ENCODE measurements around the gene FBXW4.
A peak's percentile ranks its signal among the peaks of the same experiment; 100 is the strongest.

FBXW4 gene

DNA sequence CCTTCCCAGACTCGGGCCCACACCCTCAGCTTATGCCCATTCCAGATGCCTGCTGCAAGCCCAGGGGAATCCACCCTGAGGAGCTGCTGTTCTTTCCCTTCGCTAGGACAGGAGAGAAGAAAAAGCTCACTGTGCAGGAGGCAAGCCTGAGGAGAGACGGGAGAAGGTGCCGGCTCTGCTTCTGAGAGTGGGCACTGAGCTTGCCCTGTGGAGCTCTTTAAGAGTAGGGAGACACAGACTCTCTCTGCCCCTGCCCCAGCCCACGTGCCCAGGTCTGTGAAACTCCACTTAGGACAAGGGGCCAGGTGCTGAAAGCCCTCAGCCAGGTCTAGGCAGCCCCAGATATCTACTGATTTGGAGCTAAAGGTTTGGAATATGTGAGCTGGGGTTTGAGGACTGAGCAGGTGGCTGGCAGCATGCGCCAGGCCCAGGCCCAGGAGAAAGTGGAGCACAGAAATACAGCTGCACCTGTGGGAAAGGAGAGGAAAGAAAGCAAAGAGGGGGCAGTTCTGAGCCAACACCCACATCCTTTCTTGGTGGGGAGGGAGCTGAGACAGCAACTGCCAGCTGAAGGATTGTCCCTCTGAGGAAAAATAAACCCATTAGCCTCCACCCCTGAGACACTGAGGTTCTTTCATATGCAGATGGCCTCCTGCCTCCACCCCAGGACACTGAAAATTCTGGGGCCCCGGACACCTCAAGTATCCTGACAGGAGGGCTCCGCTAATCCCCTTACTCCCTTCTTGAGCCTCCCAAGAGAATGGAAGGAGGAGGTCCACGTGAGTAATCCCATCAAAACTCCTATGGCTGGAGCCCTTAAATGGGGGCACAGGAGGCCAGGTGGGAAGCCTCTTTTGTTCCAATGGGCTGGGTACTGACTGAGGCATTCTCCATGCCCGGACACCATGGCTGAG lies 114.2 kb downstream of the FBXW4 start:
- DNase-seq (ENCODE audit: low spot score), result no peak

DNA sequence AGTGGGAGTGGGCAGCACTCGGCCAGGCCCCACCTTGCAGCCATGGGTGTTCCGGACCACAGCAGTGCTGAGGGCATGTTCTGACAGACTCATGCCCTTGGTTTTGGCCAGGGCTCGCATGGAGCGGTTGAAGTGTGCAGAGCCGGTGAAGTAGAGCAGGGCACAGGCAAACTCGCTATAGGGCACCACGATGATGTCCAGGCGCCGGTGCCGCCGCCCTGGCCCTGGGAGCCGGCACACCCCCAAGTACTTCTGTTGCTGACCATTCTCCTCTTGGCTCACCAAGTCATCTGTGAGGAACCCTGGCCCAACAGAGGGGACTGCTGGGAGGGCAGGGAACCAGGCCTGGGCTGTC lies 115.5 kb downstream of the FBXW4 start:
- no peak for DNase-seq (ENCODE audit: low spot score)

DNA sequence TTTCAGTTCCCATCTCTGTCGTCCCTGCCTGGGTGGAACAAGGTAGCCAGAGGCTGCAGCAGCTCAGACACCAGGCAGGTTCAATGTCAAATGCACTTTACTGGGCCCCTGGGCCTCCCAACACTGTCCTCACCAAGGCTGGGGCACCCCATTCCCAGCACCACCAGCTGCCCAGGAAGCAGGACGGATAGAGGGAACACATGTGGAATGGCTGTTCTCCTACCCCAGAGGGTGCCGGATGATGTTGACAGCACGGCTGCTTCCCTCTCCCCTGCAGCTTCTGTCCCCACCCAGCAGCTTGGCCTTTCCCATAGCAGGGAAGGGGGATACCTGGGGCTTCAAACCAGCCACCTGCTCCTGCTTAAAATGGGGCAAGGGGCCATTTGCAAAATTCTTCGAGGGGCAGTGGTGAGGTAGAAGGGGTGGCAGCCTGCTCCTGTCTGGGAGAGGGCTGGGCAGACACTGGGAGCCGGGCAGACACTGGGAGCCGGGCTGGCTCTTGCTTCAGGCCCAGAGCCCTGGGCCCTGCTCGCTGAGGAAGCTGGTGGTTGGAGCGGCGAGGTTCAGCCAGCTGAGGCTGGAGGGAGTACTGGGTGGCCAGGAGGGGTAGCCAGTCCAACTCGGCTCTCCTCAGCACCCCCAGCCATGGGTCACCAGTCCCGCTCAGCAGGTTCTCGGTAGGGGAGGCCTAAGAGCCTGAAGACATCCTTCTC lies 116.0 kb downstream of the FBXW4 start:
- no peak for DNase-seq (ENCODE audit: low spot score)

DNA sequence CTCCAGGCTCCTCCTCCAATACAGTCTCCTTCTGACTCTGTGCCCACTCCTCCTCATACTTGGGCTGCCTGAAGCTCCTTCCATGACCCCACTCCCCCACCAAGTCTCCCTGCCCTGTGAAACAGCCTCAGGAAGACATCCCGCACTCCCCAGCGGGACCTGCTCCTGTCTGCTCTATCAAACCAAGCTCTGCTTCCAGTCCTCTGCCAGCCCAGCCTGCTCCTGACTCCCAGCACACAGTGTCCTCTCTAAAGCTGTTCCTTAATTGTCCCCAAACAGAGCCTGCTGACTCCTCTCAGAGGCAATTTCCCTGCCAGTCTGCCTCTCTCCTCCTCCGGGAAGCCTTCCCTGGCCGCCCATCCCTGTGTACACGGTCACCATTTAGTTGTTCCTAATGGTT lies 116.8 kb downstream of the FBXW4 start:
- DNase-seq (ENCODE audit: low spot score), result no peak

DNA sequence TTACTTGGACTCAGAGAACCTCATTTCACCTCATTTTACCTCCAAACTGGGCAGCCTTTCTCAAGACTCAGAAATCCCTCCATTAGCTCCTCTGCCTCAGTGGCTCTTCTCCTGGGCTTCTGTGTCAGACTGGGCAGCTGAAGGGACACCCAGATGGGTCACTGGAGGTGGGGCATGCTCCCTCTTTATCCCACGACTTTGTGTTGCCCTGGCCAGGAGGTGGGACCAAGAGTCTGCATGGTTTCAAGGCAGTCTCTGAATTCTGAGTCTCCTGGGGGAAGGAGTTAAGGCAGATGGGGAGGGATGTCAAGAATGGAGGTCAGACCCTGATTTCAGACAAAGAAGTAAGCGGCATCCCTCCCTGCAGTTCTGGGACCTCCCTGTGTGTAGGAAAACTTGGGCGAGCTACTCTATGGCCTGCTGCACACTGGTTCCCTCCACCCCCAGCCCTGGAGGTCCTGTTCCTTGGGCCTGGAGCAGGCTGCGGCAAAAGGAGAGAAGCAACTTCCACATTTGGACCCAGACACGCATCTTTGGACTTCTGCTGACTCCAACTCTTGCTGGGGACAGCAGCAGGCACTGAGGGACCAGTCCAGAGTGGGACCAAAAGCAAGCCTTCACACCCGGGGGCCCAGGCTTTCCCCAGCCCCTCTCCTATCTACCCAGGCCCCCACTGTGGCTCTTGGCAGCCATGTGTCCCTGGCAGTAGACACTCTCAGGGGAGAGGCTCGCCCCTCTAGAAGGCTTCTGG lies 117.7 kb downstream of the FBXW4 start:
- no peak for DNase-seq (ENCODE audit: low spot score)

DNA sequence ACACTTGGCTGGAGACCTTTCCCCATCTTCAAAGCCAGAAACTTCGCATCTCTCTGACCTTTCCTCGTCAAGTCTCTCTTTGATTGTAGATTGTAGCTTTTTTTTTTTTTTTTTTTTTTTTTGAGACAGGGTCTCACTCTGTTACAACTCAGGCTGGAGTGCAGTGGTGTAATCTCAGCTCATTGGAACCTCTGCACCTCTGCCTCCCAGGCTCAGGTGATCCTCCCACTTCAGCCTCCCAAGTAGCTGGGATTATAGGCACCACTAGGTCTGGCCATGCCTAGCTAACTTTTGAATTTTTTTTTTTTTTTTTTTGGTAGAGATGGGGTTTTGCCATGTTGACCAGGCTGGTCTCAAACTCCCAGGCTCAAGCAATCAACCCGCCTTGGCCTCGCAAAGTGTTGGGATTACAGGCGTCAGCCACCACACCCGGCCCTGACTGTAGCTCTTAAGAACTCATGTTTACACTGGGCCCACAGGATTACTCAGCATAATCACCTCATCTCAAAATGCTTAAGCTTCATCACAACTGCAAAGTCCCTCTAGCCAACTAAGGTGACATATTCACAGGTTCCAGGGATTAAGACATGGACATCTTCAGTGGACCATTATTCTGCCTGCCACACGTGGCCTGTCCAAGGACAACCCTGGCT lies 118.6 kb downstream of the FBXW4 start:
- no peak for DNase-seq (ENCODE audit: low spot score)

DNA sequence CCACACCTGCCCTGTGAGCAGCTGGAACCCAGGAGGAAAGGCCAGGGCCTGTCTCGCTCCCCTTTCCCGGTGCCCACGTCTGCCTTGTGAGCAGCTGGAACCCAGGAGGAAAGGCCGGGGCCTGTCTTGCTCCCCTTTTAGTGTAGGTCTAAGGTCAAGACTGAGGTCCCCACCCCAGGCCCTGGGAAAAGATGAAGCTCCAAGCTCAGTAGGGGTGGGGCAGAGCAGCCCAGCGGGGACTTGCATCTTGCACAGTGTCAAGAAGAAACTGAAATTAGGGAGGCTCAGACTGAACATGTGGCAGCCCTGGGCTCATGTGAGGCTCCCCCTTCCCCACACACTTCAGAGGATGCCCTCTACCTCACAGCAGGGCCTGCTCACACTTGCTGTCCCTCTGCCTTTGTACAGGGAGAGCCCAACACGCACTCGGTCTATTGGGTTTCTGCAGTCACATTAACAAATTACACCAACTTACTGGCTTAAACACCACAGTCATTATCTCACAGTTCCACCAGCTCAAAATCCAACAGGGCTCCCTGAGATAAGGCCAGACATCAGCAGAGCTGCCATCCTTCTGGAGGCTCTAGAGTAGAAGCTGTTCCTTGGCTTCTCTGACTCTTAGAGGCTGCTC lies 119.3 kb downstream of the FBXW4 start:
- DNase-seq (ENCODE audit: low spot score), result no peak

DNA sequence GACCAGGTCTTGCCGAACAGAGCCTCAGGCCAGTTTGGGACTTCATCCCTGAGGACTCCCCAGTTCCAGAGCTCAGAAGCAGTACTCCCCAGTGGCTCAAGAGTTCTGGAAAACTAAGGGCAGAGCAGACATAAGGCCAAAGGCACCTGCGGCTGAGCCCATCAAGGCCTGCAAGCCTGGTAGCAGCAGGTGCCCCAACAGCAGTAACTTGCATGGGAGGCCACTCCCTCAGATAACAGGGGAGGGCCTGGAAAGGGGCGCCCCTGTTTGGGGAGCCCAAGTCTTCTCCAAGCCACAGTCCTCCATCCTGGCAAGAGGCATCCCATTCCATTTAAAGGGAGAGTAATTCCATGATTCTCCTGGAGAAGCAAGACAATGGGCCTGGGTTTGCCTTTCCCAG lies 119.9 kb downstream of the FBXW4 start:
- DNase-seq (ENCODE audit: low spot score), result no peak

DNA sequence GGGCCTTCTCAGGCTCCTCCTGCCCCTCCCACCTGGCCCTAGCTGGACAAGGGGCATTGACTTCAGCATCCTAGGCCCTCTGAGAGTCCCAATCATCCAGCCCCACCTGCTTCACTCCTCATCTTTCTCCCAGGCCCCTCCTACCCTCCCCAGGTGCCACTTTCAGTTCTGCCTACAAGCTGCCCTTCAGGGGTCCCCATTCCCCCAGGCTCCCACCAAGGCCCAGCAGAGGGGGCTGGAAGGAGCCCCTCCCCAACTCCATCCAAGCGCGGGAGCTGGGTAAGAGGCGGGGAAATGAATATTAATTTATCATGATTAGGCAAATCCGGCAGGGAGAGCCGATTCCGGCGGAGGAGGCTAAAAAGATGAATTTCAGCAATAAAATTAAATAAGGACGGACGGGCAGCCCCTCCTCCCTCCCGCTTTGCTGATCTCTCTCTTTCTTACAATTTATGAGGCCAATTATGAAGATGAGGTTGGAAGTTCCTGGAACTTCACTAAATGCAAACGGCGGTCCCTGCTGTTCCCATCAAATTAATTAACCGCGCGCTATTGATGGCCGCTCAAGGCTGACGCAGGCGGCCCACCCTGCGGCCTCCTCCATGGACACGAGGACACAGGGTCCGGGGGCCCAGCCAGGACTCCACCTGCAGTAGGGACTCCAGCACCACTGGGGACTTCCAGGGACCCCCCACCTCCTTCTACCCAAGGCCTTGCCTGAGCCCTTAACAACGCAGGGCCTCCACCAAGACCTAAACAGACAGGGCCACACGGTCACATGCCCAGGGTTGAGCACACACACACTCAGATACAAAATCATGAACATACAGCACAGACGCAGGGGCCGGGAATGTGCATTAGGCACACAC lies 120.9 kb downstream of the FBXW4 start:
- DNase-seq (ENCODE audit: low spot score), result no peak

DNA sequence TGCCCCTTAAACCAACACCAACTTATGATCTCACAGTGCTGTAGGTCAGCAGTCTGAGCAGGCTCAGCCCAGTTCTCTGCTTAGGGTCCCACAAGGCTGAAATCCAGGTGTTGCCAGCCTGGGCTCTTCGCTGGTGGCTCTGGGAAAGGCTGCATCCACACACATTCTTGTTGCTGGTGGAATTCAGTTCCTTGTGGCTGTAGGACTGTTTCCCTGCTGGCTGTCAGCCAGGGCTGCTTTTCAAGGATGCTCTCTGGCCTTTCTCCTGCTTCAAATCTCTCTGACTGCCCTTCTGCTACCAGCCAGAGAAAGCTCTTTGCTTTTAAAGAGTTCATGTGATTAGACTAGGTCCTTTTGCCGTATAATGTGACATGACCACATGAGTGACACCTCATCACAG lies 122.2 kb downstream of the FBXW4 start:
- DNase-seq (ENCODE audit: low spot score), result no peak

DNA sequence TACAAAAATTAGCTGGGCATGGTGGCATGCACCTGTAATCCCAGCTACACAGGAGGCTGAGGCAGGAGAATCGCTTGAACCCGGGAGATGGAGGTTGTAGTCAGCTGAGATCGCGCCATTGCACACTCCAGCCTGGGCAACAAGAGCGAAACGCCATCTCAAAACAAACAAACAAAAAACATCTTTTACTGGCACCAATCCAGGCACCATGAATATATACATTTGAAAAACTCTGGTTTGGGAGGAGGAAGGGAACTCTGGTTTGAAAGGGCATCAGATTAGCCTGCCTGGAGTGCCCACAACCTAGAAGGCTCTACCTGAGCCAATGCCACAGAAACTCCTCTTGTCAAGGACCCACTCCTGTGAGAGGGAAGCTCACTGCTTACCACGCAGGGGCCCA lies 122.8 kb downstream of the FBXW4 start:
- DNase-seq (ENCODE audit: low spot score), result no peak

DNA sequence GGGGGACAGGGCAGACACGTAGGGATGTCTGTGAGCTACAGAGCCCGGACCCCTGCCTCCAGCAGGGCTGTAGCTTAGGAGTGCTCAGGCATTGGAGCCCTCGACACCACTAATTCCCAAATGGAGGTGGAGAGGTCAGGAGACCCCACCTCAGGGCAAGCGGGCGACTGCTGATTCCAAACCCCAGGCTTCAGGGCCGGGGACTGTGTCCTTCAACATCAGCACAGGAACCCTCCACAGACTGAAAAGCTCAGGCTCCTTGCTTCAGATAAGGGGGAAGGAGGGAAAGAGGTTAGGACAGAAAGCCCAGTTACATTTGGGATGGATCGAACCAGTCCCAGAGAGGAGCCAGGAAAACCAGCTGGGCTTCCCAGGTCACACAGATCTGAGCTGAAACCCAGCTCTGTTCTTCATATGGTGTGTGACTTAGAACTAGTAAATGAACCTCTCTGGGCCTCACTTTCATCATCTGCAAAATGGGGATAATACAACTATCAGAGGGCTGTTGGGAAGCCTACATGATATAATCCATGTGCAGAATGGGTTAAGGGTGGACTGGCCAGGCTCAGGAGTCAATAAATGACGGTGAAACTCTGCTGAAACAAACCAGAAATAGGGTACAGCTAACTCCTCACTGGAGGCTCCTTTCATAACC lies 123.6 kb downstream of the FBXW4 start:
- DNase-seq (ENCODE audit: low spot score), result no peak

DNA sequence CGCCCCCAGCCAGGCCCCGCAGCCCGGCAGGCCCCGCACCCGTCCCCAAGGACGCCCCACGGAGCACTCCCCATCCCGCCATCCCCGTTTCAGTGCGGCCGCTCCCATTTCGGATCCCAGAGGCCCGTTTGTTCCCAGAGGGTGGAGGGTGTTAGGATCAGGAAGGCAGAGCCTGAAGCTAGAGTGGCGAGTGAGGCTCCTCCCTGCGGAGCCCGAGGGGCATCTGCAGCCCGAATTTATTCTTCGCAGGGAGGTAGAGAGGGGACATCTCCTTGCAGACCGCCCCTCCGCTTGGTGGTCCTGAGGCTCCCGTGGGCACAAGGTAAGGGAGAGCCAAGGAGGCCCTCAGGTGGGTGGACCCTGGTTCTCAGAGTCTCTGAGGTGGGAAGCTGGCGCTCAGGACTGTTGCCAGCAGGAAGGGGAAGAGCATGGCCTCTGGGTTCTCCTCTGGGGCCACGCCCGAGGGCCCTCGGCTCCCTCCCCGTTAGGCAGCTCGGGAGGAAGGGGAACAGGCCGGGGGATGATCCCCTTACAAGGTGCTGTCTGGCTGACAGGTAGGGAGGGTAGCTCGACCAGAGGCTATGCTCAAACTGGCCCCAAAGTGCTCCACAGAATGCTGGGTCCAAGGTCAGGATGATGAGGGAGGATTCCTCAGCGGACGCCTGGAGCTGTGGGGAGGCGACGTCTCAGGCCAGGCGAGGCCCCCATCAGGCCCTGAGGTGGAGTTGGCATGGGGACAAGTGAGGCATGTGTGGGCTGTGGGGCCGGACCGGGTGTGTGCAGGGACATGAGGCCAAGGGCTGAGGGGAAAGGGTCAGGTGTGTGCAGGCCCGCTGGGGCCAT lies 124.3 kb downstream of the FBXW4 start:
- no peak for DNase-seq (ENCODE audit: low spot score)

DNA sequence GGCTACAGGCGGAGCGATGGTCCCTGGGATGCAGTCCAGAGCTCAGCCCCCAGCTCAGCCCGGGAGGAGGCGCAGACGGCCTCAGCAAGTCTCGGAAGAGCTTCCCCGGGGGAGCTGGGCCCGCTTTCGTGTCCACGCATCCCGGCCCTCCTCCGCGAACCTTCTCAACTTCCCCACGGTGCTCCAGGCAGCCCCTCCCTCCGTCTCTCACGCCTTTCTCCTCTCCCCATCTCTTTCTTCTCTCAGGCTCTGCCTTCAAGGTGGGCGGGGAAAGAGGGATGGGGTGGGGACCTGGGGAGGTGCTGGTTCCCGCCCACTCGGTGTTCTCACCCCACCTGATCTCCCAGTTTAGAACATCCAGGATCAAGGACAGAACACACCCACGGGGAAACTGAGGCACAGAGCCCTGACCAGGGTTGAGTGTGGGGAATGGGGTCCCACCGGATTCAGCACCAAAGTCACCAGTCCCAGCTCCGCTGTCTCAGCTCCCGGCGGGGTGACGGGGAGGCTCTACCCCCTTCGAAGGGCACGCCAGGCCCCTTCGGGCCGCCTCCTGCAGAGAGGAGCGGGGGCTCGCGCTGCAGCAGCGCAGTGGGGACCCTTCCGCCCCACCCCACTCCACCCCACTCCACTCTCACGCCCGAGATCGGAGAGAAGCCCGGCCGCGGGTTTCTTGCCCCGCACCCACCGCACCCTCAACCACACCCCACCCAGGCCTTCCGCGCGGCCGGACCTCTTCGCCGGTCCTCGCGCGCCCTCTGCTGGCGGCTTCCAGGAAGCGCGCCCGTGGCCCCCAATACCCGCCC lies 125.1 kb downstream of the FBXW4 start:
- DNase-seq (ENCODE audit: low spot score), result peak; percentile 90

DNA sequence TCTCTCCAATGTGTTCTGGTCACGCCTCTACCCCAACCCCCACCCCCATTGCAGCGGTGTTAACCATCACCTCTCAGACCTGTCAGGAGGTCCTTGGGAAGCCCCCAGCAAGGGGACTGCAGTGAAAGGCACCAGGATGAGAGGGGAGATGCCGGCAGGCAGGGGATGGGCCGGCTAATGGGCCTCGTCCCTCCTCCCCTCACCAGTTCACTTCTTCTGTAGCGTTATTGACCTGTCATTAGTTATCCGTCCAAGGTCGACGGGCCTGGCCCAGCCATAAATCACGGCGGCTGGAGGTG lies 125.7 kb downstream of the FBXW4 start:
- no peak for DNase-seq (ENCODE audit: low spot score)

DNA sequence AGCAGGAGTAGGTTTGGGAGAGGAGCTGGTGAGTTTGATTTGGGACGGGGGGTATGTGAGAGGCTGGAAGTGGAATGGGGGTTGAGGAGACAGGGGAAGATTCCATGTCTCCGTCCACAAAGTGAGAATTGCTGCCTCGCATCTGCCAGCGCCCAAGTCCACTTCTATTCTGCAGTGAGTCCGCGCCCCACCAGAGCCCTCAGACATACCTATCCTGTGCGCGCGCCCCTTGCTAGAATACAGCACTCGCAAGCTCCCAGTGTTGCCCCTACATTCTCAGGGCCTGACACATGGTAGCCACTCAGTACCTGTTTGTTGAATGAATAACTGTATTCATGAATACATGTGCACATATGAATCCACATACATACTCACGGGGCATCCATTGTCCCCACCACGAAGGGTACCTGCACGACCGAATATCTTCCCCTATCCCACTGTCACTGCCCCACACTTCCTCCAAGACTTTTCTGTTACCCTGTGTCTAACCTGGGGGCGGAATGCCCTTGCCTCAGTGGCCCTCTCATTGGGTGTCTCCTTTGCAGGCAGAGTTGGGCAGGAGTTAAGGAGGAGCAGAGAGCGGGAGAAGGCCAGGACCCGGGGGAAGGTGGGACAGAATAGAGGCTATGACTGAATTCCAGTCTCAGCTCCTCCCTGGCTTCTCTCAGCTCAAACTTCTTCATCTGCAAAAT lies 126.8 kb downstream of the FBXW4 start:
- no peak for DNase-seq (ENCODE audit: low spot score)

DNA sequence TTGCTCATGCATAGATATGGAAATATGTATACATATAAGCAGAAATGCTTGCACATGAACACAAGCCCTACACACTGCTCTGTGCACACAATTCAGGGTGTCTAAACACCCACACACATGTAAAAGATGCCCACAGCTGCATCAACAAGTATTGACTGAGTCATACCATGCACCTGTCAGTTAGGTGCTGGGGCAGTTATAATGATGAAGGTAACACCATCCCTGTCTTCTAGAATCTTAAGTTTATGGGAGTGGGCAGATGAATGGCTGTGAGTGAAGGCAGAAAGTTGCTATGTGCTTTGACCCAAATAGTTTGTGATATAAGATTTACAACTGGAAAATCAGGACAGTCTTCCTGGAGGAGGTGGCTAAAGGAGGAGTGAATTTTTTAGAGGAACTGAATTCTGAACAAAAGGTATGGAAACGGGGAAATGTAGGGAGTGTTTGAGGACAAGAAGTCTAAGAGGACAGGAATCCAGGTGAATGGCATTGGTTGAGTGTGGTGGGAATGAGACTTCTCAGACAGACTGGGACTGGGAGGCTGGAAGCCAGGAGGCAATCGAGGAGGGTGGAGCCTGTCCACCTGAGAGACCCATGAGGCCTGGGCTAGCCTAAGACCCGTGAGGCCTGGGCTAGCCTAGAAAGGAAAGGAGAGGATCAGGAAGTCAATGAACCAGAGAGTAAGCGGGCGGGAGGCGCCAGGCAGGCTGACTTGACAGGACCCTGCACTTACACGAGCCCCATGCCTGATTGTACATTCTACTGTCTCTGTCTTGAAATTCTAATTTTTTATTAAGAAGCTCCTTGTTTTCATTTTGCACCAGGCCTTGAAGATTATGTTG lies 127.6 kb downstream of the FBXW4 start:
- DNase-seq (ENCODE audit: low spot score), result no peak

All from ecto neural progenitor cell (in vitro differentiated cells).